Effector memory CD4-positive, alpha-beta T cell (primary cell): ENCODE results near the gene COPB2.
"Not testable (repeated sequence)": the region's sequence is repeated elsewhere in the genome, so short reads cannot be mapped to it uniquely, and the experiment has no call there.

ENCODE experiments used
- DNase-seq, 3 donors: peaks; one replicate each; pipeline ENCODE4 v3.0.0-alpha.2; 2020
- H3K27ac ChIP-seq: 2 replicates; pipeline ENCODE4 v1.7.0; 2013; ENCODE audit warnings: mild to moderate bottlenecking, low read length, moderate library complexity; ENCODE audit not compliant: insufficient read depth, poor library complexity, severe bottlenecking
- H3K27me3 ChIP-seq: replicated peaks from 2 replicates; pipeline ENCODE4 v1.7.0; 2013; ENCODE audit warnings: mild to moderate bottlenecking, low read length; ENCODE audit not compliant: insufficient read depth, control insufficient read depth, poor library complexity, severe bottlenecking
- H3K36me3 ChIP-seq: 2 replicates; pipeline ENCODE4 v1.7.0; 2013; ENCODE audit warnings: mild to moderate bottlenecking, low read length, moderate library complexity; ENCODE audit not compliant: control insufficient read depth, insufficient read depth
- H3K4me1 ChIP-seq: 2 replicates; pipeline ENCODE4 v1.7.0; 2013; ENCODE audit warnings: low read length, mild to moderate bottlenecking; ENCODE audit not compliant: control insufficient read depth, insufficient read depth, poor library complexity, severe bottlenecking
- H3K4me3 ChIP-seq: 2 replicates; pipeline ENCODE4 v1.7.0; 2013; ENCODE audit warnings: low read length, low read depth, mild to moderate bottlenecking; ENCODE audit not compliant: insufficient read depth, poor library complexity, severe bottlenecking
- H3K9me3 ChIP-seq: 2 replicates; pipeline ENCODE4 v1.7.0; 2013; ENCODE audit warnings: mild to moderate bottlenecking, low read length, moderate library complexity; ENCODE audit not compliant: control insufficient read depth

The COPB2 gene

GRCh38 chr3:139382291-139382690, 7.2 kb downstream of the COPB2 start:
- H3K4me1 ChIP-seq, H3K27me3 ChIP-seq, H3K27ac ChIP-seq, DNase-seq, H3K9me3 ChIP-seq, H3K4me3 ChIP-seq: not testable (repeated sequence)
- peaks cover 33% of the 10 kb centered on the region for H3K36me3 ChIP-seq

GRCh38 chr3:139380575-139380974, 8.9 kb downstream of the COPB2 start:
- Histone ChIP-seq H3K27ac (no peak overlapping the region), H3K36me3 (peaks cover 40% of the 10 kb centered on the region), H3K4me3 (no peak overlapping the region), H3K4me1 (peaks cover 3% of the 10 kb centered on the region), H3K27me3 (no peaks in the 10 kb centered on the region), H3K9me3 (no peaks in the 10 kb centered on the region)
- no peak for DNase-seq

DNA sequence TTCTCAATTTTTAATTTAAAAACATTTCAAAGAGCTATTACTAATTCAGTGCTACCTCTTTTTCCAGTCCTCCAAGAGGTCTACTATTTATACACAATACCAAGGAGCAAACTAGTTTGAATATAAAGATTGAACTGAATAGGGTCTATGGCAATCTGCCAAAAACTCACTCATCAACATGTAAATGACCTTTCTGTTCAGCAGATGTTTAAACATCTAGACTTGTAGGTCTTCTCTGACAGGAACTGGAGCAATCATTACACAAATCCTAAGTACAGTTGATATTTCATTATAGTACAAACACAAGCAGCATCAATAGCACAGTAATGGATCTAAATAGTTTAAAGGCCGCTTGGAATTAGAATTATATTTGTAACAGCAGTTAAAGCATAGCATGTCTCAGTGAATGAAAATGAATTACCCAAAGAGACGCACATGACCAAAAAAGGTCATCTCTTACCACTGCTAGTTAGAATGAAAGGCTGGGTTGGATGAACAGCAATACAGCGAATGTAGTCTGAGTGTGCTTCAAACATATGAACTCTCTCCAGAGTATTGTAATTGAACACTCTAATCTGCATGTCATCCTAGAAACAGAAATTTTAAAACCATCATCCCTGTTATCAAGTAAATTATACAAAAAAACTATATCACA, 10.7 kb downstream of the COPB2 start:
- Histone ChIP-seq H3K4me3 (no peak overlapping the region), H3K36me3 (peaks cover 51% of the 10 kb centered on the region)
- no peak for DNase-seq

GRCh38 chr3:139377378-139377777, 12.1 kb downstream of the COPB2 start:
- DNase-seq = no peak
- peaks cover 3% of the 10 kb centered on the region for H3K4me1 ChIP-seq
- H3K36me3 ChIP-seq = peaks cover 65% of the 10 kb centered on the region
- H3K27ac ChIP-seq = no peak overlapping the region
- H3K27me3 ChIP-seq = no peaks in the 10 kb centered on the region
- no peak overlapping the region for H3K4me3 ChIP-seq
- no peaks in the 10 kb centered on the region for H3K9me3 ChIP-seq

More for the DNA sequence above, 10.7 kb downstream of the COPB2 start:
- H3K27me3 ChIP-seq = no peaks in the 10 kb centered on the region
- H3K9me3 ChIP-seq = no peaks in the 10 kb centered on the region
- H3K4me1 ChIP-seq = peaks cover 3% of the 10 kb centered on the region
- H3K27ac ChIP-seq = no peak overlapping the region

DNA sequence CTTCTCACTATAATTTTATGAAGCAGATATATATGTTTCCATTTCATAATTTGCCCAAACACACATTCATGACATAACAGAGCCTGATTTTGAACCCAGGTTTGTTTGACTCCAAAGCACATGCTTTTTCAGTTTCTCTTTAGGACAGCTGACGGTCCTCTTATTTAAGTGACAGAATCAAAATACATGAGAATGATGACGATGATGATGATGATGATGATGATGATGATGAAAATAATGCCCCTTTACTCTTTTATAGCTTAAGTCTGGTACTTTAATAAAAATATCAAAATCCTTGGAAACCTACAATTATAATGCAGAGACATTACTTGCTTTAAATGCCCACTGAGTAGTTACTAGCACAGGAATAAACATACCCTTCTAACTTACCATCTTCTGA, 15.3 kb downstream of the COPB2 start:
- Histone ChIP-seq H3K27me3 (no peaks in the 10 kb centered on the region), H3K36me3 (peaks cover 76% of the 10 kb centered on the region), H3K4me1 (no peaks in the 10 kb centered on the region), H3K27ac (no peak overlapping the region), H3K4me3 (no peak overlapping the region), H3K9me3 (no peaks in the 10 kb centered on the region)
- no peak for DNase-seq

- Histone ChIP-seq H3K4me3 (no peak overlapping the region), H3K9me3 (no peaks in the 10 kb centered on the region), H3K27me3 (no peaks in the 10 kb centered on the region), H3K4me1 (no peaks in the 10 kb centered on the region), H3K36me3 (peaks cover 78% of the 10 kb centered on the region), H3K27ac (no peak overlapping the region)
- DNase-seq = no peak
Measured at GRCh38 chr3:139364549-139364948, 24.9 kb downstream of the COPB2 start.

DNA sequence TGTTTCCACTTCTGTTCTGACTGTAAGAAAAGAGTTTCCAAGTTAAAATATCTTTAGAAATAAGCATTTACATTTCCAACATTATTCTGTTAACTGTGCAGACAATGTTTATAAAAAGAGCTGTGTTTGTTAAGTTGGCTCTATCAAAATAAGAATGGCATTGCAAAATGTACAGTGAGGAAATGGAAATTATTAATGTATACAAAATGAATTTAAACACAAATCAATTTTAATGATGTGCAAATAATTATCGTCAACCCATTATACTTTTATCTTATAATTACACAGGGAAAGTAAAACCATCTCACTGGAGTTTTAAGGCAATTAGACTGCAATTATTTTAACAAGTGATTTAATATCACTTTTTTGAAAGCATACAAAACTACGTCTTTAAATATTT, 28.2 kb downstream of the COPB2 start:
- Histone ChIP-seq H3K4me3 (no peak overlapping the region), H3K9me3 (no peaks in the 10 kb centered on the region), H3K4me1 (no peaks in the 10 kb centered on the region), H3K27me3 (no peaks in the 10 kb centered on the region), H3K36me3 (peaks cover 80% of the 10 kb centered on the region), H3K27ac (no peak overlapping the region)
- no peak for DNase-seq

DNA sequence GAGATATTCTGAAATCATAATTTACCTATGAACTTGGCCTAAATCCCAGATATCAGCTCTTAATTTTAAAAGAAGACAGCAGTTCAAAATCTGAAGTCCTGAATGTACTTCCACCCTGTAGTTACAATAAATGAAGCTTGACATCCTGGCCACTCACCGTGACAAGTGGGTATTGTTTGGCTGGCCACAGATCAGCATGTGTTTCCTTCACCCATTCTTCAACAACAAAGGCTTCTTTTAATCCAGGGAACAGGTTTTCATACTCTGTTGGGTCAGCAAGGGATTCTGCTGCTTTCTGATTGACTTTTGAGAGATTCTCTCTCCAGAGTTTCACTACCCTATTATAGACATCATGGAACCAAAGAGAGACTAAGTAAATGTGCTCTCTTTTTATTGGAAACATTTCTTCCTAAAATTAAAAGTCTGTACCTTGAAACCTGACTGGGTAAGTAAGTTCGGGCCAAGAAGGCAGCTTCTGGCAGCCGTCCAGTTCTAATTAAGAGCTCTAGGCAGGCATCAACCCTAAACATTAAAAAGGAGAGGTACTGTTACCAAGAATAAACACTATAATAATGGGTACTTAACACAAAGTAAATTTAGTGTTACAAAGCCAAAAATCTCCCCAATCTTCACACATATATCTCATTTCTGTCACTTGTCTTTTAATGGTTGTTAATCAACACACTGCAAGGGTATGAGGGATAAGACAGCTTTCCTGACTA, 30.4 kb downstream of the COPB2 start:
- H3K27me3 ChIP-seq = no peaks in the 10 kb centered on the region
- no peak for DNase-seq
- peaks cover 81% of the 10 kb centered on the region for H3K36me3 ChIP-seq
- no peak overlapping the region for H3K4me3 ChIP-seq
- no peaks in the 10 kb centered on the region for H3K4me1 ChIP-seq
- no peaks in the 10 kb centered on the region for H3K9me3 ChIP-seq
- no peak overlapping the region for H3K27ac ChIP-seq

GRCh38 chr3:139357899-139358298, 31.5 kb downstream of the COPB2 start:
- peaks cover 80% of the 10 kb centered on the region for H3K36me3 ChIP-seq
- H3K27me3 ChIP-seq = no peaks in the 10 kb centered on the region
- H3K27ac ChIP-seq = no peak overlapping the region
- no peaks in the 10 kb centered on the region for H3K9me3 ChIP-seq
- no peak overlapping the region for H3K4me3 ChIP-seq
- no peak for DNase-seq
- H3K4me1 ChIP-seq = no peaks in the 10 kb centered on the region

- Histone ChIP-seq H3K27ac (no peak overlapping the region), H3K4me1 (no peaks in the 10 kb centered on the region), H3K27me3 (no peaks in the 10 kb centered on the region), H3K9me3 (no peaks in the 10 kb centered on the region), H3K36me3 (peaks cover 88% of the 10 kb centered on the region), H3K4me3 (no peak overlapping the region)
- DNase-seq = no peak
Measured at GRCh38 chr3:139355891-139356290, 33.6 kb downstream of the COPB2 start.
